Embryonic facial prominence (tissue), 1 donor: ENCODE data around the gene SNX32.

Experiments
- DNase-seq: peaks from one replicate; pipeline ENCODE4 v3.0.0-alpha.2; 2016; ENCODE audit errors: extremely low spot score

Gene SNX32

GRCh38 chr11:65867284-65868071 lies 33.7 kb downstream of the SNX32 start:
- no peak for DNase-seq

GRCh38 chr11:65868076-65868667 lies 34.4 kb downstream of the SNX32 start:
- no peak for DNase-seq

DNA sequence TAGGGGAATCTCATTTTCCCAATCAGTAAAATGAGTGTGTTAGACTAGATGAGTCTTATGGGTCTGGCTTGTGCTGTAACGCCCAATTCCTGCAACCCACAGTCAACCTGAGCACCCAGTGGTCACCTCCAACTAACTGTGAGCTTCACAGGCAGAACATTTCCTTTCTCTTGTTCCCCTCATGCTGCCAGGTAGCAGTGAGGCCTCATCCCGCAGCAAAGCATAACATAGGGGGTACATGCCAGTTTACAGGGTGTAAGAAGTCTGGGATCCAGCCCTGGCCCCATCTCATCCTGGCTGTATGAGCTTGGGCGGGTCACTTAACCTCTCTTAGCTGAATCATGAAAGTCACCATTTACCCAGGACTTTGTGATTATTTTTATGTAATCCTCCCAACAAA lies 35.1 kb downstream of the SNX32 start:
- no peak for DNase-seq

DNA sequence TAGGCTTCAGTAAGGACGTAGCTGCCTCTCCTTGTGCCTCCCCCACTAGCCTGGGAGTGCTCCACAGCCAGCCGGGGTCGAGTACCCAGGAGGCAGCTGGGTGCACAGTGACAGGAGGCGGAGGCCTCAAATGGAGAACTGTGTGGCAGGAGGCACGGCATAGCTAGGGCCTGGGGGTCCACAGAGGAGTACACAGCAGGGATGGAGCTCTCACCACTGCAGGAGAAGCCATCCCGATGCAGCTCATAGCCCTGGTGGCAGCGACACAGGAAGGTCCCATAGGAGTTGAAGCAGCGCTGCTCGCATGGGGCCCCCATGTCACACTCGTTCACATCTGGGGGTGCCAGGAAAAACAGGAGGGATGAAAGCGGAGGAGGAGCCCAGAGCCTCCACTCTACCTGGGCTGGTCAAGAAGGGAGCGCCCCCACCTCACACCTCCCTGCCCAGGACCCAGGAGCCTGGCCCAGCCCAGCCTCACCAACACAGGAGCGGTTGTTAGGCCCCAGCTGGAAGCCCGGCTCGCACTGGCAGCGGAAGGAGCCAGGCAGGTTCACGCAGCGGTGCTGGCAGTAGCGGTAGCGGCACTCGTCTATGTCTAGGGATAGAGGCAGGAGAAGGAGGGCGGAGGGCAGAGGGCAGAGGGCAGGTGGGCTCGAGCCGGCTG lies 36.0 kb downstream of the SNX32 start:
- no peak for DNase-seq

- DNase-seq = no peak
These were observed 36.5 kb downstream of the SNX32 start for GRCh38 chr11:65870307-65870658.

GRCh38 chr11:65870706-65871681 lies 37.2 kb downstream of the SNX32 start:
- DNase-seq = no peak

DNA sequence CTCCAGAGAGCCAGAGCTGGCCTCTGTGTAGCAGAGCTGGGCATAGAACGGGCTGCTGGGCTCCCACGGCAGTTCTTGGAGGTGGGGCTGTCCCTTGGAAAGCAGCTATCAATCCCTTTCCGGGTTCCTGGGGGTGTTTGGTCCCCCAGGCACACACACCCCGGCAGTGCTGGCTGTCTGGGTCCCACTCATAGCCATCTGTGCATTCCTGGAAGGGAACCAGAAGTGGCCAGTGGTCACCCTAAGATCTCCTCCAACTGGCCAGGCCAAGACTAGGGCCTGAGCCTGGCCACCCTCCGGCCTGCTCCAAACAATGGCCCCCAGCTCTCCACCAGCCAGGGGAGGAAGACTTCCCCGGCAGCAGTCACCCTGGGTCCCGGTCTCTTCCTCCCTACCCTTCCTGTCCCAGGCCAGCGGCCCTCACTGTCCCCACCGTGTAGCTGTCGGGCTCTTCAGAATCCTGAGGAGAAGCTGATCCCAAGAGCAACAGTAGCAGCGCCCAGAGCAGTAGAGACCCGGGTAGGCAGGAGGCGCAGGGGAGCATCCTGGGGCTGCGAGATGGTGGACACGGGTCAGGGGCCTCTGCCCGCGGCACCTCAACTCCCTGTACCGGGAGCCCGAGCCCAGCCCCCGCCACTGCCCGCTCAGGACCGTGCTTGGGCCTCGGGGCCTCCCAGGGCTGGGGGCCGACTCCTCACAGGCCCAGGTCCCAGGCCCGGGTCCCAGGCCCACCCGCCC lies 38.2 kb downstream of the SNX32 start:
- no peak for DNase-seq

DNA sequence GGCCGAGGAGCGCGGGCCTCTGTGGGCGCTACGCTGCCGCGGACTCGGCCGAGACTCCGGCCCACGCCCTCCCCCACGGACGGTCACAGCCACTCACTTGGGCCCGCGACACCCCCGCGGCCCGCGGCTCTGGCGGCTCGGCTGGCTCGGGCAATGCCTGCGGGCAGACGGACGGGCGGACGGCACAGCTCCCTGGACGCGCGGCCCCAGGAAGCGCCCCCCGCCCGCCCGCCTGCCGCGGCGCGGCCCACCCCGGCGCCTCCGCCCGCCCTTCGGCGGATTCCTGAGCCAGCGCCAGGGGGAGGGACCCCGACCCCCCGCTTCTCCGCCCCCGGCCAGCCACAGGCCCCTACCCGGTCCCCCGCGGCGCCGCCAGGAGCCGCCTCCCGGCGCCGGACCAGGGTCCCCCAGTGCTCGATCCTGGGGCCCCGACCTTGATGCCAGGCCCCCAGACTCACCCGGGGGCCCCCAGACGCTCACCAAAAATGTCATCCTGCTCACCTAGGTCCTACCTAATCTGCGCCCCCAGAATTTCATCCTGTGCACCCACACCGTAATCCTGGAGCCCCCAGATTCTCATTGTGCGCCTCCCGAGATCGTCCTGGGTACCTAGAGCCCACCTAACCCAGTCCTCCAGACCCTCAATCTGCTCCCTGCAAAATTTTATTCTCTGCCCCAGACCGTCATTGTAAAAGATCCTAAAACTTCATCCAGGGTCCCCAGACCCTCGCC lies 39.0 kb downstream of the SNX32 start, which contains the start of gene EFEMP2:
TSS of gene EFEMP2 (minus strand) at position 215 of the 732 bp plus-strand sequence. CDS start 446 bp downstream, outside the sequence.
- no peak for DNase-seq

GRCh38 chr11:65873318-65874156 lies 39.8 kb downstream of the SNX32 start:
- DNase-seq = peak; percentile 69

- no peak for DNase-seq
These were observed 45.9 kb downstream of the SNX32 start, which contains the start of gene CTSW for GRCh38 chr11:65879617-65880016. TSS of gene CTSW (plus strand) at chr11:65879837. CDS start at chr11:65879855, 18 bp downstream.

- no peak for DNase-seq
These were observed 46.3 kb downstream of the SNX32 start for GRCh38 chr11:65880027-65880426.

DNA sequence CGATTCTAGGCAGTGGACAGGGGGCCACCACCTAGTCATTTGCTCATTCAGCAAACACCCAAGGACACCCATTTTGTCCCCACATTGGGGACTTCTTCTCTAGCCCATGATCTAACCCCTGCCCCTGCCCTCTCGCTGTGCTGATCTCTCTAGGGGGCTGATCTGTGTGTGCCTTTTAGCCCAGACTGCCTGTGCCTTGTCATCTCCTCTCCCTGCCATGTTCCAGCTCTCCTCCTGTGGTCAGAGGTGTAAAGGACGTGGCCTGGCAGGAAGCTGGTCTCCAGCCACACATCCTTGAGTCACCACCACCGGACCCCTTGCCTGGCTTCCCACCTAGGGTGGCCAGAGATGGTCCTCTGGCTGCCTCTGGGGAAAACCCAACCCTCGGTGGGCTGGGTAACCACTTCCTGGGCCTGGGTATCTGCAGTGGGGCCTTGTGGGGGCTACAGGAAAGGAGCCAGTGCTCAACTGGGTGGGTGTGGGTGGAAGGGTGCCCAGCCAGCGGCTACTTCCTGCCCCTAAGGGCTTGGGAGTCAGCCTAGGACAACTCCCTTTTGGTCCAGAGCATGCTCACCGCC lies 47.2 kb downstream of the SNX32 start:
- DNase-seq = no peak

GRCh38 chr11:65882120-65883057 lies 48.6 kb downstream of the SNX32 start:
- no peak for DNase-seq

- no peak for DNase-seq
These were observed 49.4 kb downstream of the SNX32 start for GRCh38 chr11:65883058-65883761.

DNA sequence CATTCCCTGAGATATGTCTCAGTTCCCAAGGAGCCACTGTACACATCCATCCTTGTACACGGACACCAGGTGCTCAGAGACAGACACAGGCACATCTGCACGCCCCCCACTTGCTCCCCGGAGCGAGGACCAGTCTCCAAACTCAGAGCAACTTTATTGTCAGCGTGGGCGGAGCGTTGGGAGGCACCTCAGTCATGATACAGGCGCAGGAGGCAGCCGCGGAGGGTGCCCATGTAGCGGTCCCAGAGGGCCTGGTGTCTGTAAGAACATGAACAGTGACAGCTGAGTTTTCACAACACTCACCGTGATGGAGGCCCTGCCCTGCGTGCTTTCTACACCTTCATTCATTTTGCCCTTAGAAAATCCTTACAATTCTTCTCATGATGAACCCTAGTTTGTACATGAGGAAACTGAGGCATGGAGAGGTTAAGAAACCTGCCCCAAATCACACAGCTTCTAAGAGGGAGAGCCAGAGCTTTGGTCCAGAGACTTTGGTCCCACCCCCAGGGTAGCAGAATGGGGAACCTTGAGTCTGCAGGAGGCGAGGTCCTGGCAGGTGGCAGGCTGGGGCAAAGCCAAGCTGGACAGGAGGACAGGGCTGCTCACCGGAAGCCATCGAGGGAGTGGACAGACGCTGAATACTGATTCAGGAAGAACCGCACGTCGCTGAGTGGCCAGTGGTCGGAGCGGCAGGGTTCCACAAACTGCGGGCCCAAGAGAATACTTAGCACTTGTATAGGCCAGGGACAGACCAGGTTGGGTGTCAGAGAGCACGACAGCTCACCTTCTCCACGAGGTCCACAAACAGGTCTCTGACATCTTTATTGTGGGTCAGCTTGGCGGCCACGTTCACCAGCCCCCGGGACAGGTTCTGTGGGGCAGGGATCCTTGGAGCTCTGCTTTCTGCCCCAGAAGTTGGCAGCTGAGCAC lies 50.3 kb downstream of the SNX32 start:
- DNase-seq = no peak

GRCh38 chr11:65884716-65885092 lies 50.9 kb downstream of the SNX32 start:
- DNase-seq = no peak
